Peyer's patch (tissue), 4 donors: ENCODE results near the gene IFT22. TPM values are rescaled to one million over a fixed set of nuclear protein-coding genes. Genes with fewer than 3 reads are reported as not detected.
A peak's percentile ranks its signal among the peaks of the same experiment; 100 is the strongest.
"Not testable (repeated sequence)": the region's sequence is repeated elsewhere in the genome, so short reads cannot be mapped to it uniquely, and the experiment has no call there.

ENCODE experiments used
- DNase-seq, 3 donors: peaks; one replicate each; pipeline ENCODE4 v3.0.0-alpha.2; 2017 to 2019
- H3K27ac ChIP-seq, 4 donors: fragments of 200-600 bp; sonication (generic); one replicate each; pipeline ENCODE4 v1.5.1; 2016 to 2019
- H3K27me3 ChIP-seq, 2 donors: fragments of 200-600 bp; sonication (generic); one replicate each; pipeline ENCODE4 v1.5.1; 2019
- H3K36me3 ChIP-seq, 3 donors: fragments of 200-600 bp; sonication (generic); one replicate each; pipeline ENCODE4 v1.5.1; 2016 to 2019
- H3K4me1 ChIP-seq, 4 donors: fragments of 200-600 bp; sonication (generic); one replicate each; pipeline ENCODE4 v1.5.1; 2016 to 2019
- H3K4me3 ChIP-seq, 4 donors: fragments of 200-600 bp; sonication (generic); 1 replicate in 3 of 4; 2 replicates in 1 of 4; pipeline ENCODE4 v1.5.1; 2016 to 2019; ENCODE audit warnings: mild to moderate bottlenecking in 1 of 4
- H3K9me3 ChIP-seq, 4 donors: fragments of 200-600 bp; sonication (generic); one replicate each; pipeline ENCODE4 v1.5.1; 2016 to 2019; ENCODE audit warnings: mild to moderate bottlenecking in 1 of 4
- CTCF ChIP-seq, 6 experiments: fragments of 450-650 bp in 4 of 6; fragments of 200-600 bp in 2 of 6; sonication (generic) in 1 of 6; IDR thresholded peaks; one replicate each; pipeline ENCODE4 v1.5.1; 2017 to 2019; ENCODE audit warnings: antibody characterized with exemption in 6 of 6, mild to moderate bottlenecking in 3 of 6, moderate library complexity in 1 of 6
- POLR2A ChIP-seq, 2 donors: fragments of 450-650 bp; IDR thresholded peaks; one replicate each; pipeline ENCODE4 v1.5.1; 2017; ENCODE audit warnings: antibody characterized with exemption in 2 of 2, mild to moderate bottlenecking in 2 of 2, moderate library complexity in 2 of 2
- total RNA-seq, 4 donors: library from RNA; depleted of rRNA; stranded (reverse); fragments of >200 nt; gene quantifications; one replicate each; pipeline ENCODE4 v1.1.0, GENCODE V29; 2016

IFT22 gene
- total RNA-seq, 4 donors from 2014 or later = 0.85 to 4.6 (median 2.3) TPM

GRCh38 chr7:101294039-101294831 is 27.4 kb downstream of the IFT22 start:
- Histone ChIP-seq H3K27ac (no peak overlapping the region), H3K9me3 (no peaks in the 10 kb centered on the region), H3K36me3 (no peaks in the 10 kb centered on the region), H3K27me3 (peaks cover 0 to under 1% of the 10 kb centered on the region in 2 donors), H3K4me3 (no peak overlapping the region), H3K4me1 (no peaks in the 10 kb centered on the region)
- DNase-seq = no peak
- TF ChIP-seq CTCF (IDR thresholded peaks at IDR 0.05) (no peak), POLR2A (IDR thresholded peaks at IDR 0.05) (no peak)

GRCh38 chr7:101293069-101294021 is 28.3 kb downstream of the IFT22 start:
- not testable (repeated sequence) for DNase-seq

GRCh38 chr7:101292566-101292965 is 29.0 kb downstream of the IFT22 start:
- H3K27me3 ChIP-seq, H3K9me3 ChIP-seq, H3K36me3 ChIP-seq: not testable (repeated sequence)

More at GRCh38 chr7:101293069-101294021, 28.3 kb downstream of the IFT22 start:
- not testable (repeated sequence) for H3K36me3 ChIP-seq, H3K27ac ChIP-seq, H3K4me3 ChIP-seq, H3K9me3 ChIP-seq, H3K27me3 ChIP-seq, H3K4me1 ChIP-seq

GRCh38 chr7:101290186-101291037 is 31.2 kb downstream of the IFT22 start:
- H3K27ac ChIP-seq, H3K4me3 ChIP-seq, H3K36me3 ChIP-seq, H3K9me3 ChIP-seq, H3K4me1 ChIP-seq, H3K27me3 ChIP-seq: not testable (repeated sequence)
- peak; percentile 56 to 87 (median 76) for DNase-seq
- peak in 5 of 6 experiments; percentile 48 to 79 (median 56) for TF ChIP-seq CTCF (IDR thresholded peaks at IDR 0.05)

More at GRCh38 chr7:101292566-101292965, 29.0 kb downstream of the IFT22 start:
- DNase-seq, H3K4me3 ChIP-seq, H3K27ac ChIP-seq, H3K4me1 ChIP-seq: not testable (repeated sequence)

- not testable (repeated sequence) for H3K4me3 ChIP-seq, H3K4me1 ChIP-seq, H3K9me3 ChIP-seq, H3K36me3 ChIP-seq, H3K27me3 ChIP-seq, H3K27ac ChIP-seq
- peak in 1 of 3 donors; percentile 28 for DNase-seq
Observed at GRCh38 chr7:101289687-101290086, 31.9 kb downstream of the IFT22 start.

GRCh38 chr7:101288439-101288838 is 33.2 kb downstream of the IFT22 start:
- H3K9me3 ChIP-seq = no peaks in the 10 kb centered on the region
- no peak overlapping the region for H3K4me3 ChIP-seq
- no peak overlapping the region for H3K27ac ChIP-seq
- TF ChIP-seq CTCF (IDR thresholded peaks at IDR 0.05) (no peak), POLR2A (IDR thresholded peaks at IDR 0.05) (no peak)
- H3K27me3 ChIP-seq = no peaks in the 10 kb centered on the region
- no peaks in the 10 kb centered on the region for H3K4me1 ChIP-seq
- no peaks in the 10 kb centered on the region for H3K36me3 ChIP-seq
- no peak for DNase-seq
